Fibroblast of lung (primary cell): ENCODE data around the gene RPS15. TPM values are rescaled to one million over a fixed set of nuclear protein-coding genes. Genes with fewer than 3 reads are reported as not detected.
A peak's percentile ranks its signal among the peaks of the same experiment; 100 is the strongest.

ENCODE experiments used
- DNase-seq, 2 donors: peaks; one replicate each; pipeline versions ENCODE4 v3.0.0 to v3.0.0-alpha.2; 2010; ENCODE audit warnings: low read depth in 2 of 2
- H2AFZ ChIP-seq: 2 replicates; pipeline ENCODE4 v1.5.1; 2012; ENCODE audit warnings: low read length, control low read depth, inconsistent platforms
- H3K27ac ChIP-seq: 2 replicates; pipeline ENCODE4 v1.5.1; 2011; ENCODE audit warnings: low read length, control low read depth; ENCODE audit not compliant: insufficient read depth
- H3K27me3 ChIP-seq: 2 replicates; pipeline ENCODE4 v1.5.1; 2011; ENCODE audit warnings: mild to moderate bottlenecking, low read length; ENCODE audit not compliant: control insufficient read depth, insufficient read depth
- H3K36me3 ChIP-seq: 2 replicates; pipeline ENCODE4 v1.5.1; 2011; ENCODE audit warnings: low read length; ENCODE audit not compliant: control insufficient read depth, insufficient read depth
- H3K4me1 ChIP-seq: 2 replicates; pipeline ENCODE4 v1.5.1; 2011; ENCODE audit warnings: low read length; ENCODE audit not compliant: control insufficient read depth, insufficient read depth; ENCODE audit errors: extremely low read depth
- H3K4me2 ChIP-seq: 2 replicates; pipeline ENCODE4 v1.5.1; 2011; ENCODE audit warnings: low read length, control low read depth; ENCODE audit not compliant: insufficient read depth; ENCODE audit errors: extremely low read depth
- H3K4me3 ChIP-seq, 4 experiments: fragments of 200-600 bp in 1 of 4; sonication (generic) in 1 of 4; replicated peaks in 1 of 4; 2 replicates each; pipeline ENCODE4 v1.5.1; 2011 to 2016; ENCODE audit warnings: low read length in 4 of 4, low read depth in 3 of 4, mild to moderate bottlenecking in 3 of 4, control low read depth in 2 of 4, inconsistent platforms in 1 of 4, mixed read lengths in 1 of 4; ENCODE audit not compliant: insufficient read depth in 1 of 4; ENCODE audit errors: control extremely low read depth in 1 of 4
- H3K79me2 ChIP-seq: 2 replicates; pipeline ENCODE4 v1.5.1; 2012; ENCODE audit warnings: mild to moderate bottlenecking, low read length, inconsistent platforms; ENCODE audit not compliant: control insufficient read depth, insufficient read depth
- H3K9ac ChIP-seq: 2 replicates; pipeline ENCODE4 v1.5.1; 2011; ENCODE audit warnings: mild to moderate bottlenecking, low read length, control low read depth; ENCODE audit not compliant: insufficient read depth
- H3K9me3 ChIP-seq: 2 replicates; pipeline ENCODE4 v1.5.1; 2012; ENCODE audit warnings: low read depth, low read length; ENCODE audit not compliant: control insufficient read depth, insufficient read depth
- H4K20me1 ChIP-seq: 2 replicates; pipeline ENCODE4 v1.5.1; 2011; ENCODE audit warnings: low read length; ENCODE audit not compliant: control insufficient read depth, insufficient read depth; ENCODE audit errors: extremely low read depth
- EZH2 ChIP-seq: IDR thresholded peaks from 2 replicates; pipeline ENCODE4 v1.5.1; 2012; ENCODE audit warnings: low read length, control low read depth, mild to moderate bottlenecking; ENCODE audit errors: missing control alignments
- polyA plus RNA-seq, 2 donors: library from polyadenylated mRNA; depleted of rRNA in 1 of 2; stranded (reverse) in 1 of 2; unstranded in 1 of 2; fragments of >200 nt; gene quantifications; 2 replicates each; pipeline ENCODE4 v1.2.1, GENCODE V29; 2011 to 2012; ENCODE audit warnings: missing spikeins in 1 of 2
- total RNA-seq: library from RNA; depleted of rRNA; stranded (reverse); fragments of >200 nt; gene quantifications from 2 replicates; pipeline ENCODE4 v1.2.1, GENCODE V29; 2014
- TF ChIP-seq, protein P1 (sequence below), 2 donors: IDR thresholded peaks in 1 of 2; conservative IDR thresholded peaks in 1 of 2; 1 replicate in 1 of 2; 2 replicates in 1 of 2; pipeline ENCODE4 v1.5.1; 2011 to 2012; ENCODE audit warnings: low read length in 2 of 2, control low read depth in 1 of 2, inconsistent platforms in 1 of 2, low read depth in 1 of 2, mild to moderate bottlenecking in 1 of 2

Gene RPS15
- total and polyA plus RNA-seq, 2 donors (not counting 1 experiment from before 2014, with no cell fraction given), result 369 to 878 TPM

DNA sequence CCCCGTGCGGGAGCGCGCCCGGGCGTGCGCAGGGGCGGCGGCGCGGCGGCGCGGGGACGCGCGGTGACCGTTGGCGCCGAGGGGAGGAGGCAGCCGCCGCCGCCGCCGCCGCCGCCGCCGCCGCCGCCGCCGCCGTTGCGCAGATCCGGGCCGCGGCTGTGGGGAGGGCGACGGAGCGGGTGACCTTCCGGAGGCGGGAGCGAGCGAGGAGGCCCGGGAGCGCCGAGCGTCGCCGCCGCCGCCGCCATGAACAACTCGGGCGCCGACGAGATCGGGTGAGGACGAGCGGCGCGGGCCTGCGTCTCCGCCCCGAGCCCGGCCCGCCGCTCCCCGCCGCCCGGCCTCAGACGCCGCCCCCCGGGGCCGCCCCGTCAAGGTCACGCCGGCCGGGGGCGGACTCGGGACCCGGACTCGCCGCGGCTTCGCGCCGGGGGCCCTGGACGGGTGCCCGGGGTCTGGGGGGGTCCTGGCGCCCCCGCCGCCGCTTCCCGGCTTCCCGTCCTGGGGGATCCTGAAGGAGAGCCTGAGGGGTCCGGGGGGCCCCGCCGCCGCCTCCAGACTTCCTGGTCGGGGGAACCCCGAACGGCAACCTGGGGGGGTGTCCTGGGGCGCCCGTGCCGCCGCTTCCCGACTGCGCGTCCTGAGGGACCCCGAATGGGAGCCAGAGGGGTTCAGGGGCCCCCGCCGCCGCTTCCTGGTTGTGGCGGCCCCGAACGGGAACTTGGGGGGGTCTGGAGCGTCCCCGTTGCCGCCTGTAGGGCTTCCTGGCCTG, 30.5 kb upstream of the RPS15 start, which contains the start of gene DAZAP1:
Gene DAZAP1, plus strand, starts transcription at position 59 of the 772 bp plus-strand sequence. Its CDS starts 188 bp downstream, at position 247.
- H4K20me1 ChIP-seq, result peaks cover 3% of the 10 kb centered on the region
- peak within 1 kb of the TSS; percentile 52 to 90 (median 80) for H3K4me3 ChIP-seq
- H3K9ac ChIP-seq, result peak within 1 kb of the TSS; percentile 82
- no peaks in the 10 kb centered on the region for H3K9me3 ChIP-seq
- TF ChIP-seq EZH2, result no peak
- TF ChIP-seq, protein P1, sequence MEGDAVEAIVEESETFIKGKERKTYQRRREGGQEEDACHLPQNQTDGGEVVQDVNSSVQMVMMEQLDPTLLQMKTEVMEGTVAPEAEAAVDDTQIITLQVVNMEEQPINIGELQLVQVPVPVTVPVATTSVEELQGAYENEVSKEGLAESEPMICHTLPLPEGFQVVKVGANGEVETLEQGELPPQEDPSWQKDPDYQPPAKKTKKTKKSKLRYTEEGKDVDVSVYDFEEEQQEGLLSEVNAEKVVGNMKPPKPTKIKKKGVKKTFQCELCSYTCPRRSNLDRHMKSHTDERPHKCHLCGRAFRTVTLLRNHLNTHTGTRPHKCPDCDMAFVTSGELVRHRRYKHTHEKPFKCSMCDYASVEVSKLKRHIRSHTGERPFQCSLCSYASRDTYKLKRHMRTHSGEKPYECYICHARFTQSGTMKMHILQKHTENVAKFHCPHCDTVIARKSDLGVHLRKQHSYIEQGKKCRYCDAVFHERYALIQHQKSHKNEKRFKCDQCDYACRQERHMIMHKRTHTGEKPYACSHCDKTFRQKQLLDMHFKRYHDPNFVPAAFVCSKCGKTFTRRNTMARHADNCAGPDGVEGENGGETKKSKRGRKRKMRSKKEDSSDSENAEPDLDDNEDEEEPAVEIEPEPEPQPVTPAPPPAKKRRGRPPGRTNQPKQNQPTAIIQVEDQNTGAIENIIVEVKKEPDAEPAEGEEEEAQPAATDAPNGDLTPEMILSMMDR (conservative IDR thresholded peaks at IDR 0.05 in 1 of 2, IDR thresholded peaks at IDR 0.05 in 1 of 2; ENCODE audit: low read depth in 1 of 2, low read length in 2 of 2), result no peak
- no peak for DNase-seq
- peaks cover 50% of the 10 kb centered on the region for H3K79me2 ChIP-seq
- peaks cover 24% of the 10 kb centered on the region for H3K4me1 ChIP-seq
- peak within 1 kb of the TSS; percentile 90 for H3K4me2 ChIP-seq
- H3K27me3 ChIP-seq, result no peaks in the 10 kb centered on the region
- H2AFZ ChIP-seq, result peak within 1 kb of the TSS; percentile 46
- H3K36me3 ChIP-seq, result peaks cover 8% of the 10 kb centered on the region
- H3K27ac ChIP-seq, result peak within 1 kb of the TSS; percentile 74

GRCh38 chr19:1408300-1409203, 29.6 kb upstream of the RPS15 start:
- H3K4me3 ChIP-seq, result peak overlapping the region; percentile 48 to 90 (median 80)
- no peak overlapping the region for H2AFZ ChIP-seq
- H3K9me3 ChIP-seq, result no peaks in the 10 kb centered on the region
- H3K9ac ChIP-seq, result peak overlapping the region; percentile 82
- DNase-seq, result peak; percentile 47 to 56
- no peaks in the 10 kb centered on the region for H3K27me3 ChIP-seq
- peaks cover 3% of the 10 kb centered on the region for H4K20me1 ChIP-seq
- H3K79me2 ChIP-seq, result peaks cover 58% of the 10 kb centered on the region
- TF ChIP-seq, protein P1 (conservative IDR thresholded peaks at IDR 0.05 in 1 of 2, IDR thresholded peaks at IDR 0.05 in 1 of 2; ENCODE audit: low read depth in 1 of 2, low read length in 2 of 2), result no peak
- no peak for TF ChIP-seq EZH2
- H3K4me1 ChIP-seq, result peaks cover 24% of the 10 kb centered on the region
- peak overlapping the region; percentile 82 for H3K4me2 ChIP-seq
- peak overlapping the region; percentile 74 for H3K27ac ChIP-seq
- H3K36me3 ChIP-seq, result peaks cover 15% of the 10 kb centered on the region
